Midbrain (tissue), 1 donor: ENCODE data around the gene PHOSPHO1.
"Not testable (repeated sequence)": the region's sequence is repeated elsewhere in the genome, so short reads cannot be mapped to it uniquely, and the experiment has no call there.

Experiments used
- DNase-seq: peaks from one replicate; lab custom pipeline; 2025; lab: John Stamatoyannopoulos, UW

The PHOSPHO1 gene

DNA sequence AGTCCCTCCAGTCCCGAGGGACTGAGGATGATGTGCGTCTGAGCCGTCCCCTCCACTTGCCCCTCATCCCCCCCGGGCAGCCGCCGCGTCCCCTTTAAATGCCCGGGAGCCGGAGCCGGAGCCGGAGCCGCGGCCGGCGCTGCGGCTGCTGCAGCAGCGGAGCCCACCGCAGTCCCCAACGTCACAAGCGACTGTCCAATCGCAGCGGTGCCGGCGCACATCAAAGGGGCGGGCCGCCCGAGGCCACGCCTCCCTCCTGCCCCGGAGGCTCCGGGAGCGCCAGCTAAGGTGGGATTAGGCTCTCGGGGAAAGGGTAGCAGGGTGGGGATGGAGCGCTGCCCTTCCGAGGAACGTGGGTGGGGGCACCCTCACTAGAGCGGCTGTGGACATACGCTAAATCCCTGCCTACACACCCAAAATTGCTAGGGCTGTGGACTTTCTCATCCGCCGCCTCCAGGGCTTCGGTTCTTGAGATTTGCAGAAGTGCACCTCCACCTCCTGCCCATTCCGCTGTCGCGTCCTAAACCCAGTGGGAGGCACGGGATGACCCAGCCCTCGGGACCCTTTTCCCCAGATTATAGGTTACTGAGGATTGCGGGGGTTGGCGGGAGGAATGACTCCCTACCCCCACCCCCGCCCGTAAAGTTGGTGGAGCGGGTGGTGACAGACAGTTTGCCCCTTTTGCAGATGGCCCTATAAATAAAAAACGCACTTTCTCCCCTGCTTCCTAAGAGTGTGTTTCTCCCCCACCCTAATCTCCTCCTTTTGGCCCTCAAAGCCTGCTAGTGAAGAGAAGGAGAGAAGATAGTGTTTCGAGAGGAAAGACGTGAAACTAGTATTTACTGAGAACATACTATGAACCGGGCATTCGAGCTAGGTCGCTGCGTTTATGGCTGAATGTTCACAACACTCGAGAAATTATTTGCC lies at the start of gene PHOSPHO1:
TSS of gene PHOSPHO1 (minus strand) at position 152 of the 927 bp plus-strand sequence. CDS start 4,096 bp downstream, outside the sequence.
- peak; percentile 78 for DNase-seq

DNA sequence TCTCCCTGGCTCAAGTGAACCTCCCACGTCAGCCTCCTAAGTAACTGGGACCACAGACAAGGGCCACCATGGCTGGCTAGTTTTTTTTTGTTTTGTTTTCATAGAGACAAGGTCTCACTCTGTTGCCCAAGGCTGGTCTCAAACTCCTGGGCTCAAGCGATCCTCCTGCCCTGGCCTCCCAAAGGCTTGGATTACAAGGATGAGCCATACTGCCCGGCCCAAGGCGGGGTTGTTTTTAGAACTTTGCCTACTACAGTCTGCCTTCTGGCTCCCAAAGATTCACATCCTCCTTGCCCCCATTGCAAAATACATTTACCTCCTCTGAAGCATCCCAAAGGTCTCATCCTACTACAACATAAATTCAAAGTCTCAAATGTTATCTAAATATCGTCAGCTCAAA lies 49.5 kb upstream of the PHOSPHO1 start:
- no peak for DNase-seq

DNA sequence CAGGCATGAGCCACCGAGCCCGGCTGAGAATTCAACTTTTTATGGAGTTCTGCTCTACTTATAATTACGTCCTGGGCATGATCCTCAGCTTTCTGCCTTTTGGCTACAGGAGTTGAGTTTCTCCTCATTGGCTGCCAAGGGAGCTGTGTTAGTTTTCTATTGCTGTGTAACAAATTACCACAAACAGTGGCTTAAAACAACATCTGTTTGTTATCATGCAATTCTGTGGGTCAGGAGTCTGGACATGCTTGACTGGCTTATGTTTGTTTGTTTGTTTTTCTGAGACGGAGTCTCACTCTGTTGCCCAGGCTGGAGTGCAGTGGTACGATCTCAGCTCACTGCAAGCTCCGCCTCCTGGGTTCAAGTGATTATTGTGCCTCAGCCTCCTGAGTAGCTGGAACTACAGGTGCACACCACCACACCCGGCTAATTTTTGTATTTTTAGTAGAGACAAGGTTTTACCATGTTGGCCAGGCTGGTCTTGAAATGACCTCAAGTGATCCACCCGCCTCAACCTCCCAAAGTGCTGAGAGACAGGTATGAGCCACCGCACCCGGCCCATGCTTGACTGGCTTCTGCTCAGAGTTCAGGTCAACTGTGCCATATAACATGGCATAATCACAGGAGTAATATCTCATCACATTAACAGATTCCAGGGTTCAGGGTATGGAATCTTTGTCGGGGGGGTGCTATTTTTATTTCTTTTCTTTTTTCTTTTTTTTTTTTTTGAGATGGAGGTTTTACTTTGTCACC lies 48.9 kb upstream of the PHOSPHO1 start:
- not testable (repeated sequence) for DNase-seq

DNA sequence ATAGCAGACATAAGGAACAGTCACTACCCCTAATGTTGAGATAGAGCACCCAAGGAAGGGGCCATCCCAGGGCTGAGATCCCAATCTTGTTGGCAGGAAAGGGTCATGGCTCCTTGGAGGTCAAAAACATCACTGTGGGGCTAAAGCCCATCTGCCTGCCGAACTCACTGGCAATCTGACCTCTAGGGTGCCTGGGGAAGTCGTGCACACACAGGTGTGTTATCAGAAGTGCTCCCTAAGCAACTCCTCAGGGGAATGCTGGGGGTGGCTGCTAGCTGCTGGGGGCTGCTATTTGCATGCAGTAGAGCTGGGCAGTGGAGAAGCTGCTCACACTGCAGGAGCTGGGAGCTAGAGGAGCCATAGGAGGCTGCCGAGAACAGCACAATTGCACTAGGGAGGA lies 47.5 kb upstream of the PHOSPHO1 start:
- no peak for DNase-seq

GRCh38 chr17:49277638-49278037 lies 47.1 kb upstream of the PHOSPHO1 start:
- no peak for DNase-seq

DNA sequence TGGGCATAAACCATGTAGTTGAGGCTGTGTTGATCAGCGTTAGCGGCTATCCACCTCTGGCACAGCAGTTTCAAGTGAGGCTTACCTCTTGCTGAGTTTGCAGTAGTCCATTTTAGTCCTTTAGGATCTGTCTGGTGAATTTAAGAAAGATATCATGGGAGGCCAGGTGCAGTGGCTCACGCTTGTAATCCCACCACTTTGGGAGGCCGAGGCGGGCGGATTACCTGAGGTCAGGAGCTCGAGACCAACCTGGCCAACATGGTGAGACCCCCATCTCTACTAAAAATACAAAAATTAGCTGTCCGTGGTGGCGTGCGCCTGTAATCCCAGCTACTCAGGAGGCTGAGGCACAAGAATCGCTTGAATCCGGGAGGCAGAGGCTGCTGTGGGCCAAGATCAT lies 45.4 kb upstream of the PHOSPHO1 start:
- DNase-seq: not testable (repeated sequence)

GRCh38 chr17:49269356-49269755 lies 38.8 kb upstream of the PHOSPHO1 start:
- no peak for DNase-seq

DNA sequence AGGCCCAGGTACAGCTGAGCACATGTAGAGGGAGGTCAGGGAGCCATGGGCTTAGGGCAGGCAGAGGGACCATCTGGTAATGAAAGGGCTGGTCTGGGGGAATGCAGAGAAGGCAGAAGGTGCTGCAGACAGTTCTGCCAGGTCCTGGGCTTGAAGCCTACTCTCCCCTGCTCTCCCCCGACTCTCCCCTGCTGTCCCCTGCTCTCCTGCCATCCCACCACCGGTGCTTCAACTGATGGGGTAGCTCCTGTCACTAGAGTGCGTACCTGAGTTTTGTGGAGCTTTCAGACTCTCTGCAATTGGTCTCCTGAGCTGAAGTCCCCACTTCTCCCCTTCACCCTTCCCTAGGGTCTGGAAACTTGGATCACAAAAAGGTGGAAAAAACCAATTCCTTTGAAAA lies 37.3 kb upstream of the PHOSPHO1 start:
- DNase-seq: no peak

- DNase-seq: no peak
Observed at GRCh38 chr17:49266233-49266632, 35.6 kb upstream of the PHOSPHO1 start.

GRCh38 chr17:49261540-49261939 lies 31.0 kb upstream of the PHOSPHO1 start:
- not testable (repeated sequence) for DNase-seq

- no peak for DNase-seq
Observed at GRCh38 chr17:49260817-49261291, 30.3 kb upstream of the PHOSPHO1 start.

- DNase-seq: no peak
Observed at GRCh38 chr17:49260011-49260816, 29.6 kb upstream of the PHOSPHO1 start.

GRCh38 chr17:49259663-49260010 lies 29.1 kb upstream of the PHOSPHO1 start:
- DNase-seq: no peak

GRCh38 chr17:49258394-49258793 lies 27.8 kb upstream of the PHOSPHO1 start:
- no peak for DNase-seq

DNA sequence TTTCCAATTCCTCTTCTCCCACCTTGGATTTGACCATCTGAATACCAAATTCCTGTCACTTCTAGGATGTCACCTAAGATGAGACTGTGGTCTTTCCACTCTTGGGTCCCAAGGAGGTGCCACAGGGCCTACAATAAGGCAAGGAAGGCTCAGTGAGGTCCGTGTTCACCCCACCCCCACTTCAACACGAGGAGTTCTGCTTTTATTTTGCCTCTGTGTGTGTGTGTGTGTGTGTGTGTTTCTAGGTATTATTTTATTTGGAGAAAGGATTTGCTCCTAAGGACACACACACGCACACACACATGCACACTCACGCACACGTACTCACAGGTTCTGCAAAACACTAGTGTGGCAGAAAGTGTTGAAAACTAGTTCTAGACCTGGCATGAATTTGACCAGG lies 24.5 kb upstream of the PHOSPHO1 start:
- DNase-seq: no peak

GRCh38 chr17:49254066-49254465 lies 23.5 kb upstream of the PHOSPHO1 start:
- no peak for DNase-seq

GRCh38 chr17:49252148-49252695 lies 21.6 kb upstream of the PHOSPHO1 start:
- no peak for DNase-seq

DNA sequence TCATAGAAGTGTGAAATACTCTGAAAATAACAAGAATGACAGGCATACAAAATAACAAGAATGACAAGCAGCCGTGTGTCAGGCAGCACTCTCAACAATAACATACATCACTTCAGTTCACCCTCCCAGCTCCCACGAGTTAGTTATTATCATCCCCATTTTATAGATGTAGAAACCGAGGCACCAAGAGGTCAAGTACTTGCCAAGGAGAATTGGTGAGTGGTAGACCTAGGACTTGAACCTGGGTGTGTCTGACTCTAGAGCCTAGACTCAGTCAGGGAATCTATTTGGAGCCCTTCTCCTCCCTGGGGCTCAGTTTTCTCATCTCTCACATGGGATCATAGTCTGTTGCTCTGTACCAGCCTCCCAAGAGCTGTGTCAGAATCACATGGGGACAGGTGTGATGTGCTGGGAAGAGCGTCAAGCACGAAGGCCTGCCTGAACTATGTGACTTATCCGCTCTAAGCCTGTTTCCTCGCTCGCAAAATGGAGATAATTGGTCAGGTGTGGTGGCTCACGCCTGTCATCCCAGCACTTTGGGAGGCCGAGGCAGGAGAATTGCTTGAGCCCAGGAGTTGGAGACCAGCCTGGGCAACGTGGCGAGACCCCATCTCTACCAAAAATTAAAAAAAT lies 19.4 kb upstream of the PHOSPHO1 start:
- no peak for DNase-seq

DNA sequence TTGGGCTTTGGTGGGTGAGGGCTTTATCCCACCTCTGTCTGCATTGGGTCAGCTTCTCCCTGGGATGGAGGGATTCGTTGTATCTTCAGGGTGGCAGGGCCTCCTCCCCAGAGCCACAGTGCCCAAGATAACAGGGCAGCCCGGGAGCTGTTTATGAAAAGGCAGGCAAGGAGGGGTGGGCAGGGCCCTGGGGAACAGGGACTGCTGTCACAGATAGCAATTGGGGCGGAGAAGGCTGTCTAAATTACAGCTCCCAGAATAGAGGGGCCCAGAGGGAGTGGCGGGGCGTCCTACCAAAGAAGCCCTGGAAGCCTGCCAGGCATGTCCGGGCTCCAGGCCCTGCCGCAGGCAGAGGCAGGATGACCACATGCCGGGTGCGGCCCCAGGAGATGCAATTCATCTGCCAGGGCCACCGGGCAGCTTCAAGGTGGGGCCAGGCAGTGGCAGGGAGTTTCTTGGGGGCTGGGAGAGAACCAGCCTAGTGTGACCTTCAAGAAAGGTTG lies 18.8 kb upstream of the PHOSPHO1 start:
- DNase-seq: no peak

GRCh38 chr17:49247944-49248343 lies 17.4 kb upstream of the PHOSPHO1 start:
- DNase-seq: no peak

DNA sequence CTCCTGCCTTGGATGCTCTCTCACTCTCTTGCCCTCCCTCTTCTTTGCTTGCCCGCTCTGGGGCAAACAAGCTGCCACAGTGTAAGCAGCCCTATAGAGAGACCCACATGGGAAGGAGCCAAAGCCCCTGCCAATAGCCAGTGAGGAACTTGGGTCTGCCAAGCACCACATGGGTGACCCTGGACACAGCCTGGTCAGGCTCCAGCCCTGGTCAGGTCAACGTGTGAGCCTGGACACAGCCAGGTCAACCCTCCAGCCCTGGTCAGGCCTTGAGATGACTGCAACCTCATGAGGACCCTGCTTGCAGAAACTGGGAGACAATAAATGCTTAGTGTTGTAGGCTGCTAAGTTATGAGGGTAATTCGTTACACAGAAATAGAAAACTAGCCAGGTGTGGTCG lies 14.3 kb upstream of the PHOSPHO1 start:
- no peak for DNase-seq
